GM21576 (cell line): ENCODE results near the gene CTNNBL1.

ENCODE experiments used
- ATAC-seq: cut with Tn5 transposase; IDR thresholded peaks from one replicate; pipeline ENCODE4 v1.9.1; 2021; ENCODE audit warnings: mild to moderate bottlenecking, moderate library complexity; ENCODE audit not compliant: unreplicated experiment

CTNNBL1 gene

DNA sequence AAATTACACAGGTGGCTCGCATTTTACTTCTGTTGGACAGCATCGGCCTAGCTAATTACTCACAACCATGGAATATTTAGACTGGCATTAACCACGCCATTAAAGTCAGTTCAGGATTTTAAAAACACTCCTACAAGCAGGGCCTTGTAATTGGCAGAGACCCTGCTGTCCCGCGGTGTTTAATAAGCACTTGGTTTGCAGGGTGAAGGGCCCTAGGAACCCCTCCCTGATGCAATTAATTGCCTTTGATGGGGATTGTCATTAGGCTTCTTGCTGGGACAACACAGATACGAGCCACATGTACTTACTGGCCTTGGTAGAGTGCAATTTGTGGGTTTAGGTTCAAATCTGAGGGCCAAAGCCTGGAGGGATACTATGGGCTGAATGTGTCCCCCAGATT, 201.3 kb downstream of the CTNNBL1 start:
- ATAC-seq, result no peak

- no peak for ATAC-seq
These were observed 203.2 kb downstream of the CTNNBL1 start for GRCh38 chr20:37896932-37897548.

- no peak for ATAC-seq
These were observed 204.6 kb downstream of the CTNNBL1 start for GRCh38 chr20:37898233-37899104.

DNA sequence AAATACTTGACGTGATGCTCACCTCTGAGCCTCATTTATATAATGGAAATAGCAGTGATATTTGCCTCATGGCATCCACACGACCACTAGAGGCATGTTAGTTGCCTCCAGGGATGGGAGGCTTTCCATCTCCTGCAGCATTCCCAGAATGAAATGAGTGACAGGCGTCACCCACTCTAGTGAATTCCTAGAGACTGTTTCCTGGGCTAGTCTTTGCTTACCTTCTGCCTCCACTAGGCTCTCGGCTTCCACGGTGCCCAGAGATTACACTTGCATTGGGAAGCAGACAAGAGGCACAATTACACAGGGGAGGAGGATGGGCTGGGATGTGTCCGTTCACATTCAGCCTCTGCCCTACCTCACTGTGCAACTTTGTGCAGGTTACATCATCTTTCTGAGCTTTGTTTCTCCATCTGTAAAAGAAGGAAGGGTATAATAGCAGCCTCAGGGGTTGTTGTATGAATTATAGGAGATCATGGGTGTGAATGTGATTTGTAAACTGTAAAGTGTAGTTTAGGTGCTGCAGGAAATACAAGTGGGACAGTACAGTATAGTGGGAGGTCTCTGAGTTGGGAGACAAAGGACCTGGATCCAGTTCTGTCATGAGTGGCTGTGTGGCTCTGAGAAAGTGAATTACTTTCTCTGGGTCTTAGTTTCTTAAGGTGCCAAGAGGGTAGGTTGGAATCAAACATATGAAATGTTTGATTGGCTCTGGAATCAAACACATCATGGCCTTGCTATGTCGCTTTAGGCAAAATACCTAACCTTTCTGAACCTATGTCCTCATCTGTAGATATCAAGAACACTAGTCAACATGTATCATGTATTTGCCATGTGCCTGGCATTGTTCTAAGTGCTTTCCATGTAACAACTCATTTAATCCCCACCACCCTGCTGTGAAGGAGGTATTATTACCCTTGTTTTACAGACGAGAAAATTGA, 205.5 kb downstream of the CTNNBL1 start:
- ATAC-seq, result no peak

GRCh38 chr20:37901240-37901639, 207.4 kb downstream of the CTNNBL1 start:
- no peak for ATAC-seq

DNA sequence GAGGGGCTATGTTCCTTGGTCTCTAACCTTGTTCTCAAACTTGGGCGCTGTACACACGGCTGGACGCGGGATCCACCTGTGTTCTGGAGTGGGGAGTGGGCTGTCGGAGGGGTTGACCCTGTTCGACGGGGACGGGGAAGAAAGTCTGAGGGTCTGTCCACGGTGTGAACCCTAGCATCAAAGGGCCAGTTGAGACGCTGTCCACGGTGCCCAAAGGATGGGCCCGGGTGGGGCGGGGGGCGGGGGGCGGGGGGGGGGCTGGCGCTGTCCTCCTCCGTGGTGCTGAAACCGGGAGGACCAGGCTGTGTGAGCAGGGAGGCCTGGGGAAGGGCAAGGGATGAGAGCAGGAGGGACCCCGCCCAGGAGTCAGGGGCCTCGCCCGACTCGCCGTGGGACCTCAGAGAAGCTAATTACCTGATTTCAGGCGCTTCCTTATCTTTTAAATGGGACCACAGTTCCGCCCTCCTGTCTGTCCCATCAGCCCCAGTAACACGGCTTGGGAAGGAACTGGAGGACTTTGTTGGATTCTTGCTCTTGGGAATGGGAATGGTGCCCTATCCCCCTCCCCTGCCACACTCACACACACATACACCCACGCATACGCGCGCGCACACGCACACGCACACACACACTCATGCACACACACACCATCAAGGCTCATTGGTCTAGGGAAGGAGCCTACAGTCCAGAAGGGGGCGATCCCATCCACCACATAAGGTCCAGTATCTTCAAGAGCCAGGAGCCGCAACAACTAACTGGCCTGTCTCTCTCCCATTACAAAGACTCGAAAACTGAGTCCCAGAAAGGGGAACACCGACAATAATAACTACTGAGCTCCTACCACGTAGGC, 208.0 kb downstream of the CTNNBL1 start:
- no peak for ATAC-seq

DNA sequence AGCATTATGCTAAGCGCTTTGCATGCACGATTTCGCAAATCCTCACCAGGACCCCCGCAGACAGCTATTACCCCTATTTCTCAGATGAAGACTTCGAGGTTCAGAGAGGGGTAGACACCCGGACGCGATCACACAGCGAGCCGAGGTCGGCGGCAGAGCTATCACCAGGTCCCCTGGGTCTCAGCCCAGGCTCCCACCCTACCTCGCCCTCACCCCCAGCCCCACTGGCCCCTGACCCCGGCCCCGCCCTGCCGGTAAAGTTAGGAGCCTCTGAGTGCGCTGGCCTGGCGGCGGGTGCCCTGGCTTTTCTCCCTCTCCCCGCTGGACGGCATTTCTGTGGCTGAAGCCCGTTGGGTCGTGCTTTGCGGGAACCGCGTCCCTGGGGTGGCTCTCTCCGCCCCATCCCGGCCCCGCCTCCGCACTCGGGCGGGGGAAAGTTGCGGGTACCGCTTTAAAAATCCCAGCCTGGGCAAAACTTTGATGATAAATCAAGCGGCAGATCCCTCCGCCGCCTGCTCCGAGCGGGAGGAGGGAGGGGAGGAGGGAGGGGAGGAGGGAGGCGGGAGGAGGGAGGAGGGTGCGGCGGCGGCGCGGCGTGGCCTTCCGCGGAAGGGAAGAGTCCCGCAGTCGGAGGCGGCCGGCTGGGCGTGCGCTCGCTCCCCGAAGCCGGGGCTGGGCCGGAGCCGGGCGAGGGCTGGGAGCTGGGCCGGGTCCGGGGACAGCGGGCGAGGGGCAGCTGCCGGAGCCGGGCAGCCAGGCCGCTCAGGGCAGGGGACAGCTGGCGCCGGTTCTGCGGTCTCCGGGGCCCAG, 208.9 kb downstream of the CTNNBL1 start, which contains the start of gene VSTM2L:
Gene VSTM2L (plus strand): TSS at position 624 of the 810 bp plus-strand sequence. CDS start 224 bp downstream, outside the sequence.
- no peak for ATAC-seq

GRCh38 chr20:37903317-37904007, 209.6 kb downstream of the CTNNBL1 start:
- ATAC-seq, result no peak

DNA sequence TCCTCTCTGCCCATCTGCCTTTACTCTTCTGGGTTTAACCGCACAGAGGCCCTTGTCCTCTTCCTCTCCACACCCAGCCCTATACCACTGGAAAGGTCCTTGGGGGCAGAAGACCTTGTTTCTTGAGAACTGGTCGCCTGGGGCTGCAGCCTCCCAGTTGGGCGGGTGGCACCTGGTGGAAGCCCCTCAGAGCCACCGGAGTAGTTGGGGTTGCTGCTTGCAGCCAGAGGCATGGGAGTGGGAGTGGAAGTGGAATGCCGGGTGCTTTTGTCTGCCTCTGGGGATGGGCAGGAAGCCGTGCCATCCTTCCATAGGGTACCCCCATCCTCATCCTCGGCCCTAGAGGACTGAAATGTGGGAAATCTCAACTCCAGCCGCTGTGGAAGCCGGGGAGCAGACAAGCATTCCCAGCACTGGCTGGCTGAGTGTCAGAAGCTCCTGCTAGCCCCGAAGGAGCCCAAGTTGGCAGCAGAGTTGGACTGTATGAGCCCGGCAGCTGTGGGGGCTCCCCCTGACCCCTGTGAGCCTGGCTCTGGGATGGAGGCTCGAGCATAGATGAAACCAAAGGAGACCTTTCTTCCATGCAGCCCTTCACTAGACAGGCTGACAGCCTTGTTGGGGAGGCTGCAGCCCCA, 210.3 kb downstream of the CTNNBL1 start:
- no peak for ATAC-seq

- no peak for ATAC-seq
These were observed 211.1 kb downstream of the CTNNBL1 start for GRCh38 chr20:37904845-37905373.

DNA sequence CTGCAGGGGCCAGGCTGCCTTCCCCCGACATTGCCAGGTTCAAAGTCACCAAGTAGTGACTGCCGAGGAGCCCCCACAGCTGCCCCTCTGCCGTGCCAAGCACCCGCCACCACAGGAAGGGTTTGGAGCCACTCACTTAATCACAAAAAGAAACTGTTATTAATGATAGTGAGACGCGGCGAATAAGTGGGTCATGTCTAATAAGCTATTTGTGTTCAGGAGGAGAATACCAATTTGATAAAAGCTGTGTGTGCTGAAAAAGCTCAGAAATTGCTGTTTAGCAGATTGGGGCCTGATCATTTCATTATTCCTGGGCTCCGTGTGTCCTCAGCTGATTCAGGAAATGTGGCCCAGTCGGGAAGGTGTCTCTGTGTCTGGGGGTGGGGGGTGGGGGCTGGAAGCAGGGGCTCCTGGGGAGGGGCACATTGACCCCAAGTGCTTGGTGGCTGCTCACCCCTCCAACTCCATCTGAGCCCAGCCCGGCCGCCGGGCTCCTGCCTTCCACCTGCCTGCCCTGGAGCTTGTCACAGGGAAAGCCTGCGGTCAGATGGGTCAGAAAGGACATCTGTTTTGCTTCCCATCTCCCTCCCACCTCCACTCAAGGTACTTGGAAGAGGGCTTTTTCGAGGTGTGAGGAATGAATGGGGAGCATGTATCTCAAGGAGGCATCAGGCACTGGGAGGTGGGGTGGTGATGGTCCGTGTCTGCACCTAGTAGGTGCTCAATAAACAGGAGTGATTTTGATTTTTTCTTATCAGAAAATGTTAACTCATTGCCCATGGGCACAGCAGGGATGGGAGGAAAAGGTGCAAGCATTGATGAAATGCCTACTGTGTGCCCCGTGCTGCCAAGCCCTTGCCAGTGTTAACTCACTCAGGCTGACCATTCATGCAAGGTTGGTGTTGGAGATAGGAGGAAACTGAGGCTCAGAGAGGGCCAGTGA, 212.1 kb downstream of the CTNNBL1 start:
- no peak for ATAC-seq

DNA sequence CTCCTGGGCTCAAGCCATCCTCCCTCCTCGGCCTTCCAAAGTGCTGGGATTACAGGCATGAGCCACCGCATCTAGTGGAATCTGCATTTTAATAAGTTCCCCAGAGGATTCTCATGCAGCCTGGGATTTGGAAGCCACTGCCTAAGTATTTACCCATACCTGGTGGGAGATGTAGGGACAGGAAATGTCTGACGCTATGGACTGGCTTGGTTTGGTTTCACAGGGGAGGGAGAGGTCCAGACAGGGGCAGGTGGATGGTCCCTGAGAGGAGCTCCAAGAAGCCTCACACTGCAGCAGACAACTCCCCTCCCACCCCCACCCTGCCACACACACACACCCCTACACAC, 213.5 kb downstream of the CTNNBL1 start:
- no peak for ATAC-seq

GRCh38 chr20:37907677-37908401, 214.0 kb downstream of the CTNNBL1 start:
- ATAC-seq, result no peak

GRCh38 chr20:37911261-37911660, 217.4 kb downstream of the CTNNBL1 start:
- ATAC-seq, result no peak

DNA sequence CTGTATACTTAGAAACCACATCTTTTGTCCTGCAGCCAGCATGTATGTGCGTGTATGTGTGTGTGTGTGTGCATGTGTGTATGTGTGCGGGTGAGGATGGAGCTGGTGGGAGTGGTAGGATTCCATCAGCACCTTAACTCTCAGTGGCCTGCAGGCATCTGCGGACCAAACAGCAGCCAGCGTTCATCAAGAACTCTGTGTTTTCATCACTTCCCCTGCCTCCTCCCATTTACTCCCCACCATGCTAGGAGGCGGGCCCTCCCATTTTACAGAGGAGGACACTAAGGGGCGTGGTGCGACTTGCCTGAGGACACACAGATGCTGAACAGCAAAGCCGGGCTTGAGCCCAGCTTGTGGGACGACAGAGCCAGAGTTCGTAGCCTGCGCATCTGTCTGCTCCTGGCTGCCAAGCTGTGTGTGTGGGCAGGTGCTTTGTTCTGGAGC, 218.0 kb downstream of the CTNNBL1 start:
- ATAC-seq, result no peak

DNA sequence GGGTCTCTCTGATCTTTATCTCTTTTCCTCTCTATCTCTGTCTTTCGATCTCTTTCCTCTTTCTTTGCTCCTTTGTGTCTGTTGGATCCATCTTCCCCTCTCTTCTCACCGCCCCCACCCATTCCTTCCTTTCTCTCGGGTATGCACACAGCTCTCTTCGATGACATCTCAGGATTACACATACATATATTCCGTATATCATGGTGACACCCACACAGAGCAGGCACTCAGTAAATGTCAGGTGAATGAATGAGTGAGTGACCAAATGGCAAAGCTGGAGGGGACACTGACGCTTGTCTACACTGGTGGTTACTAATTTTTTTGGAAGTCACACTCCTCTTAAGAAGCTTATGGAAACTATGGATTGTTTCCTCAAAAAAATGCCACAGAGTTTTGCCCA, 219.0 kb downstream of the CTNNBL1 start:
- no peak for ATAC-seq
